IMR-90 (cell line): Measurements from ENCODE around the gene TROAP. TPM values are rescaled to one million over a fixed set of nuclear protein-coding genes. Genes with fewer than 3 reads are reported as not detected.

Experiments
- ATAC-seq: fragments of 200-7000 bp; cut with Tn5 transposase; 2 replicates; pipeline ENCODE4 v1.9.1; 2020; ENCODE audit warnings: low read depth, mild to moderate bottlenecking, moderate library complexity
- BruUV-seq: library from RNA; stranded (reverse); fragments of 400-500 nt; replicated peaks from 2 replicates; lab custom pipeline; 2021; lab: Mats Ljungman, UMichigan
- CTCF ChIA-PET: fragments of 300-600 bp; formaldehyde crosslinking; extraction: SDS; loops from one replicate; lab custom pipeline; 2021; ENCODE audit warnings: antibody characterized with exemption; lab: Yijun Ruan, JAX
- POLR2A ChIA-PET: fragments of 300-600 bp; sonication (Branson Sonifier 250); formaldehyde crosslinking; loops from one replicate; lab custom pipeline; 2022; ENCODE audit warnings: antibody characterized with exemption; ENCODE audit not compliant: unreplicated experiment; lab: Charles Lee
- DNase-seq: peaks from one replicate; pipeline ENCODE4 v3.0.0; 2013
- H2AFZ ChIP-seq: replicated peaks from 2 replicates; pipeline ENCODE3; 2013; ENCODE audit warnings: low read length, mild to moderate bottlenecking; ENCODE audit not compliant: poor library complexity
- H2AK5ac ChIP-seq: 2 replicates; pipeline ENCODE4 v1.6.1; 2013; ENCODE audit warnings: low read depth, low read length, inconsistent platforms
- H2AK9ac ChIP-seq: replicated peaks from 2 replicates; pipeline ENCODE3; 2013; ENCODE audit warnings: mild to moderate bottlenecking, low read depth, low read length, moderate library complexity; ENCODE audit not compliant: poor library complexity
- H2BK120ac ChIP-seq: 2 replicates; pipeline ENCODE4 v1.6.1; 2013; ENCODE audit warnings: low read depth, low read length, inconsistent platforms
- H2BK15ac ChIP-seq: 3 replicates; pipeline ENCODE4 v1.6.1; 2013; ENCODE audit warnings: low read depth, low read length, inconsistent platforms
- H2BK20ac ChIP-seq: 2 replicates; pipeline ENCODE4 v1.6.1; 2013; ENCODE audit warnings: low read depth, mild to moderate bottlenecking, inconsistent platforms, low read length, moderate library complexity
- H2BK5ac ChIP-seq: 2 replicates; pipeline ENCODE4 v1.6.1; 2013; ENCODE audit warnings: mild to moderate bottlenecking, low read depth, low read length, inconsistent platforms; ENCODE audit not compliant: poor library complexity, severe bottlenecking
- H3K14ac ChIP-seq: replicated peaks from 2 replicates; pipeline ENCODE4 v1.6.1; 2013; ENCODE audit warnings: low read depth, low read length, inconsistent platforms
- H3K18ac ChIP-seq: 2 replicates; pipeline ENCODE4 v1.6.1; 2013; ENCODE audit warnings: low read depth, low read length, control low read depth
- H3K23ac ChIP-seq: 2 replicates; pipeline ENCODE4 v1.6.1; 2013; ENCODE audit warnings: low read depth, low read length, inconsistent platforms
- H3K27ac ChIP-seq: 2 replicates; pipeline ENCODE4 v1.5.1; 2013; ENCODE audit warnings: mild to moderate bottlenecking, control low read depth, low read length; ENCODE audit not compliant: insufficient read depth
- H3K27me3 ChIP-seq: 2 replicates; pipeline ENCODE4 v1.6.1; 2013; ENCODE audit warnings: low read length; ENCODE audit not compliant: control insufficient read depth, insufficient read depth
- H3K36me3 ChIP-seq: 2 replicates; pipeline ENCODE4 v1.6.1; 2013; ENCODE audit warnings: low read length, mixed read lengths; ENCODE audit not compliant: control insufficient read depth, insufficient read depth
- H3K4ac ChIP-seq: 2 replicates; pipeline ENCODE4 v1.6.1; 2013; ENCODE audit warnings: low read depth, low read length, inconsistent platforms
- H3K4me1 ChIP-seq: 2 replicates; pipeline ENCODE4 v1.6.1; 2013; ENCODE audit warnings: low read length, mixed read lengths; ENCODE audit not compliant: control insufficient read depth, insufficient read depth
- H3K4me2 ChIP-seq: 2 replicates; pipeline ENCODE4 v1.6.1; 2013; ENCODE audit warnings: low read depth, mild to moderate bottlenecking, control low read depth, low read length, moderate library complexity
- H3K4me3 ChIP-seq: 2 replicates; pipeline ENCODE4 v1.5.1; 2013; ENCODE audit warnings: low read depth, mild to moderate bottlenecking, control low read depth, low read length, moderate library complexity; ENCODE audit not compliant: insufficient read depth
- H3K56ac ChIP-seq: 2 replicates; pipeline ENCODE4 v1.6.1; 2013; ENCODE audit warnings: low read length, inconsistent platforms; ENCODE audit not compliant: insufficient read depth; ENCODE audit errors: extremely low read depth
- H3K79me1 ChIP-seq, 2 experiments: 2 replicates each; pipeline ENCODE4 v1.6.1; 2013; ENCODE audit warnings: low read length in 2 of 2, inconsistent platforms in 1 of 2, low read depth in 1 of 2
- H3K9ac ChIP-seq: 2 replicates; pipeline ENCODE4 v1.6.1; 2013; ENCODE audit warnings: low read depth, low read length, control low read depth
- H3K9me1 ChIP-seq: 2 replicates; pipeline ENCODE4 v1.6.1; 2013; ENCODE audit warnings: low read length, inconsistent platforms; ENCODE audit not compliant: insufficient read depth
- H3K9me3 ChIP-seq: 2 replicates; pipeline ENCODE4 v1.6.1; 2013; ENCODE audit warnings: low read length; ENCODE audit not compliant: control insufficient read depth, insufficient read depth
- H4K20me1 ChIP-seq: 2 replicates; pipeline ENCODE4 v1.6.1; 2013; ENCODE audit warnings: low read length, inconsistent platforms; ENCODE audit not compliant: insufficient read depth
- H4K5ac ChIP-seq: 2 replicates; pipeline ENCODE4 v1.6.1; 2013; ENCODE audit warnings: mild to moderate bottlenecking, low read depth, low read length, control low read depth
- H4K8ac ChIP-seq, 2 experiments: 2 replicates each; pipeline ENCODE4 v1.6.1; 2013; ENCODE audit warnings: low read depth in 2 of 2, low read length in 2 of 2, control low read depth in 1 of 2, inconsistent platforms in 1 of 2
- H4K91ac ChIP-seq: 2 replicates; pipeline ENCODE4 v1.6.1; 2013; ENCODE audit warnings: low read depth, low read length, inconsistent platforms; ENCODE audit not compliant: insufficient read depth
- BHLHE40 ChIP-seq: fragments of 150-350 bp; IDR thresholded peaks from 2 replicates; pipeline ENCODE4 v1.6.1; 2016; ENCODE audit warnings: mild to moderate bottlenecking, low read depth, low read length
- CEBPB ChIP-seq: IDR thresholded peaks from 2 replicates; pipeline ENCODE4 v1.6.1; 2012; ENCODE audit warnings: low read depth, low read length, improper control_type of control experiment
- CHD1 ChIP-seq: IDR thresholded peaks from 2 replicates; pipeline ENCODE4 v1.6.1; 2012; ENCODE audit warnings: low read depth, low read length, improper control_type of control experiment
- CTCF ChIP-seq: conservative IDR thresholded peaks from 2 replicates; pipeline ENCODE4 v1.5.1; 2012; ENCODE audit warnings: mild to moderate bottlenecking, low read depth, low read length, improper control_type of control experiment
- FOS ChIP-seq: fragments of 150-350 bp; IDR thresholded peaks from 2 replicates; pipeline ENCODE4 v1.6.1; 2016; ENCODE audit warnings: low read depth, low read length
- MAFK ChIP-seq: IDR thresholded peaks from 2 replicates; pipeline ENCODE4 v1.6.1; 2012; ENCODE audit warnings: low read depth, low read length, improper control_type of control experiment
- MAZ ChIP-seq: IDR thresholded peaks from 2 replicates; pipeline ENCODE4 v1.6.1; 2012; ENCODE audit warnings: low read depth, mild to moderate bottlenecking, low read length, improper control_type of control experiment, moderate library complexity, borderline replicate concordance
- MXI1 ChIP-seq: IDR thresholded peaks from 2 replicates; pipeline ENCODE4 v1.6.1; 2012; ENCODE audit warnings: low read depth, mild to moderate bottlenecking, low read length, moderate library complexity, borderline replicate concordance
- NFE2L2 ChIP-seq: fragments of 150-350 bp; IDR thresholded peaks from 2 replicates; pipeline ENCODE4 v1.6.1; 2016; ENCODE audit warnings: low read depth, mild to moderate bottlenecking, low read length
- POLR2A ChIP-seq: IDR thresholded peaks from 2 replicates; pipeline ENCODE4 v1.6.1; 2012; ENCODE audit warnings: mild to moderate bottlenecking, low read depth, low read length
- RCOR1 ChIP-seq: IDR thresholded peaks from 2 replicates; pipeline ENCODE4 v1.6.1; 2012; ENCODE audit warnings: mild to moderate bottlenecking, low read length, improper control_type of control experiment; ENCODE audit not compliant: insufficient replicate concordance
- RFX5 ChIP-seq: IDR thresholded peaks from 2 replicates; pipeline ENCODE4 v1.8.0; 2012; ENCODE audit warnings: low read depth, mild to moderate bottlenecking, low read length, moderate library complexity
- SMC3 ChIP-seq: fragments of 150-350 bp; IDR thresholded peaks from 2 replicates; pipeline ENCODE4 v1.6.1; 2016; ENCODE audit warnings: low read depth, mild to moderate bottlenecking, antibody characterized with exemption, low read length, moderate library complexity
- USF2 ChIP-seq: fragments of 150-350 bp; IDR thresholded peaks from 2 replicates; pipeline ENCODE4 v1.6.1; 2017; ENCODE audit warnings: mild to moderate bottlenecking, antibody characterized with exemption, low read length, low read depth
- WGBS, 2 experiments: methylation state at CpG; one replicate each; pipeline versions ENCODE4 v1.1.5 to v1.1.7; 2013; ENCODE audit warnings: missing lambda C conversion rate in 2 of 2; ENCODE audit not compliant: insufficient read length in 1 of 2; ENCODE audit errors: extremely low coverage in 2 of 2; 5-methylcytosine and 5-hydroxymethylcytosine counted together
- dilution Hi-C: fragments of 300-500 bp; cut with HindIII; formaldehyde crosslinking; loops from one replicate; pipeline ENCODE4 v1.14.3; 2018; ENCODE audit warnings: low sequenced_read_pairs; ENCODE audit not compliant: unreplicated experiment
- in situ Hi-C: fragments of 300-500 bp; cut with MboI; formaldehyde crosslinking; loops from 3 replicates; pipeline ENCODE4 v1.14.3; 2019; ENCODE audit warnings: low sequenced_read_pairs, inconsistent platforms, mixed read lengths
- intact Hi-C: fragments of 100-400 bp; cut with micrococcal nuclease; formaldehyde crosslinking; loops from 2 replicates; pipeline ENCODE4 v1.10.0; 2022
- polyA plus RNA-seq, 3 experiments: library from polyadenylated mRNA; depleted of rRNA; stranded (reverse); fragments of >200 nt; gene quantifications; 2 replicates each; pipeline ENCODE4 v1.2.3, GENCODE V29; 2012; ENCODE audit warnings: low replicate concordance in 1 of 3
- total RNA-seq: library from RNA; depleted of rRNA; stranded (reverse); fragments of >200 nt; gene quantifications from 2 replicates; pipeline ENCODE4 v1.2.3, GENCODE V29; 2012
- TF ChIP-seq, protein P1 (sequence below): fragments of 150-350 bp; IDR thresholded peaks from 2 replicates; pipeline ENCODE4 v1.6.1; 2016; ENCODE audit warnings: low read depth, mild to moderate bottlenecking, low read length, moderate library complexity, borderline replicate concordance

Gene TROAP
- total and polyA plus RNA-seq, 2 of the 4 experiments (the other 2 are of a cell fraction) = 21.5 to 29.3 TPM

GRCh38 chr12:49377386-49377785 lies 54.3 kb downstream of the TROAP start:
- Histone ChIP-seq H2BK20ac (no peak overlapping the region), H3K18ac (no peak overlapping the region), H3K4ac (no peak overlapping the region), H2AK9ac (no peak overlapping the region), H2AFZ (no peak overlapping the region), H4K91ac (no peak overlapping the region), H3K9ac (no peak overlapping the region), H2BK5ac (no peak overlapping the region), H3K56ac (no peak overlapping the region), H3K27me3 (no peaks in the 10 kb centered on the region), H2BK120ac (no peak overlapping the region), H3K4me3 (no peak overlapping the region), H3K23ac (no peak overlapping the region), H3K27ac (no peak overlapping the region), H3K4me2 (no peak overlapping the region), H3K9me1 (peaks cover 4% of the 10 kb centered on the region; the same call in 1 of the 2 replicates), H4K8ac (no peak overlapping the region), H4K5ac (no peak overlapping the region), H3K4me1 (peaks cover 2% of the 10 kb centered on the region), H3K79me1 (peaks cover 4 to 72% of the 10 kb centered on the region in 2 experiments; a peak in 3 of 4 replicates), H3K36me3 (peaks cover 2% of the 10 kb centered on the region), H2AK5ac (no peak overlapping the region), H3K9me3 (no peaks in the 10 kb centered on the region), H2BK15ac (no peak overlapping the region), H4K20me1 (peaks cover 67% of the 10 kb centered on the region), H3K14ac (no peak overlapping the region)
- dilution Hi-C loops = no loop called here
- no peak for DNase-seq
- intact Hi-C loops = no loop called here
- no TSS peak for BruUV-seq
- no CpG with 5 or more reads among the region's 2 CpGs for whole genome bisulfite sequencing, 2 experiments
- CTCF ChIA-PET = no interaction called here
- ATAC-seq = no peak
- POLR2A ChIA-PET = no interaction called here
- no peak for TF ChIP-seq MXI1
- no peak for TF ChIP-seq POLR2A
- TF ChIP-seq CEBPB = no peak
- TF ChIP-seq MAZ = no peak
- no peak for TF ChIP-seq BHLHE40
- no peak for TF ChIP-seq USF2
- no peak for TF ChIP-seq NFE2L2
- no peak for TF ChIP-seq MAFK
- TF ChIP-seq CTCF = no peak
- no peak for TF ChIP-seq FOS
- TF ChIP-seq RCOR1 = no peak
- TF ChIP-seq CHD1 = no peak
- TF ChIP-seq, protein P1, sequence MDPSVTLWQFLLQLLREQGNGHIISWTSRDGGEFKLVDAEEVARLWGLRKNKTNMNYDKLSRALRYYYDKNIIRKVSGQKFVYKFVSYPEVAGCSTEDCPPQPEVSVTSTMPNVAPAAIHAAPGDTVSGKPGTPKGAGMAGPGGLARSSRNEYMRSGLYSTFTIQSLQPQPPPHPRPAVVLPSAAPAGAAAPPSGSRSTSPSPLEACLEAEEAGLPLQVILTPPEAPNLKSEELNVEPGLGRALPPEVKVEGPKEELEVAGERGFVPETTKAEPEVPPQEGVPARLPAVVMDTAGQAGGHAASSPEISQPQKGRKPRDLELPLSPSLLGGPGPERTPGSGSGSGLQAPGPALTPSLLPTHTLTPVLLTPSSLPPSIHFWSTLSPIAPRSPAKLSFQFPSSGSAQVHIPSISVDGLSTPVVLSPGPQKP = no peak
- TF ChIP-seq RFX5 = no peak
- no peak for TF ChIP-seq SMC3
- in situ Hi-C loops = no loop called here
